Epithelial cell of proximal tubule (primary cell): ENCODE measurements around the gene RFX8. TPM values are rescaled to one million over a fixed set of nuclear protein-coding genes. Genes with fewer than 3 reads are reported as not detected.

Source experiments
- DNase-seq: peaks from one replicate; pipeline ENCODE4 v3.0.0-alpha.2; 2011; ENCODE audit warnings: low read depth
- H3K4me3 ChIP-seq: 2 replicates; pipeline ENCODE4 v1.5.1; 2011; ENCODE audit warnings: low read depth, mild to moderate bottlenecking, low read length
- CTCF ChIP-seq: conservative IDR thresholded peaks from 2 replicates; pipeline ENCODE4 v1.5.1; 2012; ENCODE audit warnings: low read depth, mild to moderate bottlenecking, low read length
- total RNA-seq: library from RNA; depleted of rRNA; stranded (reverse); fragments of >200 nt; gene quantifications from 2 replicates; pipeline ENCODE4 v1.2.3, GENCODE V29; 2015

RFX8 gene
- total RNA-seq, 1 donor from 2014 or later = not detected

- TF ChIP-seq CTCF = no peak
- no peak for DNase-seq
- no peak overlapping the region for H3K4me3 ChIP-seq
These were observed 1.8 kb upstream of the RFX8 start for GRCh38 chr2:101476605-101477208.

- no peak for TF ChIP-seq CTCF
- DNase-seq = no peak
- peak overlapping the region; percentile 58 for H3K4me3 ChIP-seq
These were observed 806 bp downstream of the RFX8 start for GRCh38 chr2:101473911-101474701.

GRCh38 chr2:101473591-101473910 lies 1.4 kb downstream of the RFX8 start:
- no peak for DNase-seq
- peak overlapping the region; percentile 58 for H3K4me3 ChIP-seq
- TF ChIP-seq CTCF = no peak

- no peak for DNase-seq
- no peak overlapping the region for H3K4me3 ChIP-seq
- TF ChIP-seq CTCF = no peak
These were observed 5.0 kb downstream of the RFX8 start for GRCh38 chr2:101469863-101470262.

- H3K4me3 ChIP-seq = no peak overlapping the region
- no peak for TF ChIP-seq CTCF
- no peak for DNase-seq
These were observed 7.6 kb downstream of the RFX8 start for GRCh38 chr2:101467306-101467705.

GRCh38 chr2:101466426-101466825 lies 8.5 kb downstream of the RFX8 start:
- no peak for DNase-seq
- H3K4me3 ChIP-seq = no peak overlapping the region
- no peak for TF ChIP-seq CTCF

- H3K4me3 ChIP-seq = no peak overlapping the region
- TF ChIP-seq CTCF = no peak
- DNase-seq = no peak
These were observed 10.1 kb downstream of the RFX8 start for GRCh38 chr2:101464841-101465240.
